22Rv1 (cell line): ENCODE measurements around the gene MMS19.
"Not testable (repeated sequence)": the region's sequence is repeated elsewhere in the genome, so short reads cannot be mapped to it uniquely, and the experiment has no call there.

Experiments
- CTCF ChIP-seq: fragments of 450-650 bp; IDR thresholded peaks from 2 replicates; pipeline ENCODE4 v1.5.1; 2017; ENCODE audit warnings: mild to moderate bottlenecking
- ZFX ChIP-seq: fragments of 450-650 bp; IDR thresholded peaks from 2 replicates; pipeline ENCODE4 v1.6.1; 2017; ENCODE audit warnings: antibody characterized with exemption, borderline replicate concordance

DNA sequence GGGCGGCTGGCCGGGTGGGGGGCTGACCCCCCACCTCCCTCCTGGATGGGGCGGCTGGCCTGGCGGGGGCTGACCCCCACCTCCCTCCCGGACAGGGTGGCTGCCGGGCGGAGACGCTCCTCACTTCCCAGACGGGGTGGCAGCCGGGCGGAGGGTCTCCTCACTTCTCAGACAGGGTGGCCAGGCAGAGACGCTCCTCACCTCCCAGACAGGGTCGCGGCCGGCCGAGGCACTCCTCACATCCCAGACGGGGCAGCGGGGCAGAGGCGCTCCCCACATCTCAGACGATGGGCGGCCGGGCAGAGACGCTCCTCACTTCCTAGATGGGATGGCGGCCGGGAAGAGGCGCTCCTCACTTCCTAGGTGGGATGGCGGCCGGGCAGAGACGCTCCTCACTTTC is 30.7 kb upstream of the MMS19 start:
- not testable (repeated sequence) for TF ChIP-seq CTCF, ZFX
